SH-SY5Y (cell line): ENCODE data around the gene CHID1.

Experiments
- GATA2 ChIP-seq: IDR thresholded peaks from 2 replicates; pipeline ENCODE4 v1.6.1; 2011; ENCODE audit warnings: mild to moderate bottlenecking, low read depth, low read length
- GATA3 ChIP-seq: IDR thresholded peaks from 2 replicates; pipeline ENCODE4 v1.6.1; 2011; ENCODE audit warnings: low read depth, mild to moderate bottlenecking, low read length, moderate library complexity

GRCh38 chr11:897253-898142 is 13.1 kb downstream of the CHID1 start:
- TF ChIP-seq GATA3 (no peak), GATA2 (no peak)
